ENCODE data around the gene PDZD8. TPM values are rescaled to one million over a fixed set of nuclear protein-coding genes. Genes with fewer than 3 reads are reported as not detected.

The PDZD8 gene, protein sequence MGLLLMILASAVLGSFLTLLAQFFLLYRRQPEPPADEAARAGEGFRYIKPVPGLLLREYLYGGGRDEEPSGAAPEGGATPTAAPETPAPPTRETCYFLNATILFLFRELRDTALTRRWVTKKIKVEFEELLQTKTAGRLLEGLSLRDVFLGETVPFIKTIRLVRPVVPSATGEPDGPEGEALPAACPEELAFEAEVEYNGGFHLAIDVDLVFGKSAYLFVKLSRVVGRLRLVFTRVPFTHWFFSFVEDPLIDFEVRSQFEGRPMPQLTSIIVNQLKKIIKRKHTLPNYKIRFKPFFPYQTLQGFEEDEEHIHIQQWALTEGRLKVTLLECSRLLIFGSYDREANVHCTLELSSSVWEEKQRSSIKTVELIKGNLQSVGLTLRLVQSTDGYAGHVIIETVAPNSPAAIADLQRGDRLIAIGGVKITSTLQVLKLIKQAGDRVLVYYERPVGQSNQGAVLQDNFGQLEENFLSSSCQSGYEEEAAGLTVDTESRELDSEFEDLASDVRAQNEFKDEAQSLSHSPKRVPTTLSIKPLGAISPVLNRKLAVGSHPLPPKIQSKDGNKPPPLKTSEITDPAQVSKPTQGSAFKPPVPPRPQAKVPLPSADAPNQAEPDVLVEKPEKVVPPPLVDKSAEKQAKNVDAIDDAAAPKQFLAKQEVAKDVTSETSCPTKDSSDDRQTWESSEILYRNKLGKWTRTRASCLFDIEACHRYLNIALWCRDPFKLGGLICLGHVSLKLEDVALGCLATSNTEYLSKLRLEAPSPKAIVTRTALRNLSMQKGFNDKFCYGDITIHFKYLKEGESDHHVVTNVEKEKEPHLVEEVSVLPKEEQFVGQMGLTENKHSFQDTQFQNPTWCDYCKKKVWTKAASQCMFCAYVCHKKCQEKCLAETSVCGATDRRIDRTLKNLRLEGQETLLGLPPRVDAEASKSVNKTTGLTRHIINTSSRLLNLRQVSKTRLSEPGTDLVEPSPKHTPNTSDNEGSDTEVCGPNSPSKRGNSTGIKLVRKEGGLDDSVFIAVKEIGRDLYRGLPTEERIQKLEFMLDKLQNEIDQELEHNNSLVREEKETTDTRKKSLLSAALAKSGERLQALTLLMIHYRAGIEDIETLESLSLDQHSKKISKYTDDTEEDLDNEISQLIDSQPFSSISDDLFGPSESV
- 10 to 100 TPM; 32.1 to 43.7 (median 38.0) TPM for total RNA-seq

DNA sequence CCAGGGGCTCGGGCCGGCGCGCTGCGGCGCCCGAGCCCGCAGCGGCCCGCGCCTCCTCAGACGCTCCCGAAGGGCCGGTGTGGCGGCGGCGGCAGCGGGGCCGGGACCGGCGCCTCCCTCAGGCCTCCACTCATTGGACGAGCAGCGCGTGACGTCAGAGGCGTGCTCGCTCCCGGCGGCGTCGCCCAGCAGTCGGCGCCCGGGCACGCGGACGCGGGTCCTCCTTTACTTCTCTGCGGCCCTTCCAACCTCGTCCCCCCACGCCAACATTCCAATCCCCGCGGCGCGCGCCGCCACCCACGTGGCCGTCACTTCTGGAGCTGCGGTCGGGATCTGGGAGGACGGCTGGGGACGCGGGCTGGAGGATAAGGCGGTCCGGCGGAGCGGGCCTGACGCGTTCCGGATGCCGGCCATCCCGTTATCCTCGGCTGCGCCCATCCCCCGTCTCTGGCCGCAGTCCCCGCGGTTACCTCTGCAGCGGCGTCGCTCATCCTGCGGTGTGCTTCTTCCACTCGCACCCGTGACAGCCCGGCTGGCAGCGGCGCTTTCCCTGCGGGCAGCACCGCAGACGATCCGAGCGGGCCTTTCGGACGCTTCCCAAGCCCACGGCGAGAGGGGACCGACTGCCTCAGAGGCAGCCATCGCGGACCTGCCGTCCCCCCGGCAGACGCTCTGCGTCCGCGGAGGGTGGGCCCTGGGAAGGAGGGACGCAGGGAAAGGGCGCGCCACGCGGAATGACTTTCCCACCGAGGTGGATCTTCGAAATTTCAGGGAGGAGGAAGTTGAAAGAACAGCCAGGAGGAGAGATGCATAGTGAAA, at the start of gene PDZD8:
TSS of gene PDZD8 (minus strand) at position 81 of the 819 bp plus-strand sequence. CDS start 213 bp downstream, outside the sequence.
- H3K4me3 ChIP-seq, result peak within 1 kb of the TSS; percentile 75 to 95 (median 92)
- H3K36me3 ChIP-seq, result no peaks in the 10 kb centered on the region
- peaks cover 0 to 16% (median 0%) of the 10 kb centered on the region in 4 donors for H3K27me3 ChIP-seq
- intact Hi-C loops (cut with DNase I), result loop anchor here (10.0 kb wide), 1 partner anchor 1369 kb away; no protein-coding TSS in a partner anchor
- DNase-seq (ENCODE audit: extremely low spot score), result peak; percentile 99
- H3K27ac ChIP-seq (replicated peaks in 1 of 4), result peak within 1 kb of the TSS; percentile 97 to 99 (median 98)
- WGBS, result 0% methylated on average over 27 of the region's 103 CpGs
- TF ChIP-seq POLR2A (IDR thresholded peaks at IDR 0.05; ENCODE audit: low read depth) (peak; percentile 51), POLR2AphosphoS5 (IDR thresholded peaks at IDR 0.05) (peak; percentile 81 to 95), EP300 (IDR thresholded peaks at IDR 0.05) (no peak)
- TF ChIP-seq, protein P1, sequence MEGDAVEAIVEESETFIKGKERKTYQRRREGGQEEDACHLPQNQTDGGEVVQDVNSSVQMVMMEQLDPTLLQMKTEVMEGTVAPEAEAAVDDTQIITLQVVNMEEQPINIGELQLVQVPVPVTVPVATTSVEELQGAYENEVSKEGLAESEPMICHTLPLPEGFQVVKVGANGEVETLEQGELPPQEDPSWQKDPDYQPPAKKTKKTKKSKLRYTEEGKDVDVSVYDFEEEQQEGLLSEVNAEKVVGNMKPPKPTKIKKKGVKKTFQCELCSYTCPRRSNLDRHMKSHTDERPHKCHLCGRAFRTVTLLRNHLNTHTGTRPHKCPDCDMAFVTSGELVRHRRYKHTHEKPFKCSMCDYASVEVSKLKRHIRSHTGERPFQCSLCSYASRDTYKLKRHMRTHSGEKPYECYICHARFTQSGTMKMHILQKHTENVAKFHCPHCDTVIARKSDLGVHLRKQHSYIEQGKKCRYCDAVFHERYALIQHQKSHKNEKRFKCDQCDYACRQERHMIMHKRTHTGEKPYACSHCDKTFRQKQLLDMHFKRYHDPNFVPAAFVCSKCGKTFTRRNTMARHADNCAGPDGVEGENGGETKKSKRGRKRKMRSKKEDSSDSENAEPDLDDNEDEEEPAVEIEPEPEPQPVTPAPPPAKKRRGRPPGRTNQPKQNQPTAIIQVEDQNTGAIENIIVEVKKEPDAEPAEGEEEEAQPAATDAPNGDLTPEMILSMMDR (IDR thresholded peaks at IDR 0.05), result peak in 1 of 3 experiments; percentile 10
- H3K9me3 ChIP-seq, result no peaks in the 10 kb centered on the region
- peaks cover 36 to 44% (median 39%) of the 10 kb centered on the region in 4 donors for H3K4me1 ChIP-seq

DNA sequence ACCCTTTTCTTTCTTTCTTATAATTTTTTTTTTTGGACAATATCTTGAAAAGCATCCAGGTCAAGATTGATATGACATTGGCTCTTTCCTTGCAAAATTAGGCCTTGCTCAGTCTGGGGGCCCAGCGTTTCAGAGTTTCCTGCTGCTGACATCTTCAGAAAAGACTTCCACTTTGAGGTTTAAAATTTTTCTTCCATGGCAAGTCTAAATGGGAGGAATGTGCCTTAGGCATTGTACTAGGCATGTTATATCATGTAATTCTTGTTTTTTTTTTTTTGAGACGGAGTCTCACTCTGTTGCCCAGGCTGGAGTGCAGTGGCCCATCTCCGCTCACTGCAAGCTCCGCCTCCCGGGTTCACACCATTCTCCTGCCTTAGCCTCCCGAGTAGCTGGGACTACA, 48.9 kb upstream of the PDZD8 start:
- intact Hi-C loops (cut with DNase I), result no loop called here
- no peaks in the 10 kb centered on the region for H3K4me1 ChIP-seq
- H3K36me3 ChIP-seq, result no peaks in the 10 kb centered on the region
- H3K9me3 ChIP-seq, result peaks cover 0 to 8% (median 7%) of the 10 kb centered on the region in 4 donors
- TF ChIP-seq POLR2AphosphoS5 (IDR thresholded peaks at IDR 0.05) (no peak), EP300 (IDR thresholded peaks at IDR 0.05) (no peak), POLR2A (IDR thresholded peaks at IDR 0.05; ENCODE audit: low read depth) (no peak)
- TF ChIP-seq, protein P1 (IDR thresholded peaks at IDR 0.05), result no peak
- H3K27me3 ChIP-seq, result peaks cover 0 to 15% (median 0%) of the 10 kb centered on the region in 4 donors
- DNase-seq (ENCODE audit: extremely low spot score), result no peak
- no peak overlapping the region for H3K4me3 ChIP-seq
- WGBS, result 92% methylated on average over 6 of the region's 6 CpGs
- no peak overlapping the region for H3K27ac ChIP-seq (replicated peaks in 1 of 4)

DNA sequence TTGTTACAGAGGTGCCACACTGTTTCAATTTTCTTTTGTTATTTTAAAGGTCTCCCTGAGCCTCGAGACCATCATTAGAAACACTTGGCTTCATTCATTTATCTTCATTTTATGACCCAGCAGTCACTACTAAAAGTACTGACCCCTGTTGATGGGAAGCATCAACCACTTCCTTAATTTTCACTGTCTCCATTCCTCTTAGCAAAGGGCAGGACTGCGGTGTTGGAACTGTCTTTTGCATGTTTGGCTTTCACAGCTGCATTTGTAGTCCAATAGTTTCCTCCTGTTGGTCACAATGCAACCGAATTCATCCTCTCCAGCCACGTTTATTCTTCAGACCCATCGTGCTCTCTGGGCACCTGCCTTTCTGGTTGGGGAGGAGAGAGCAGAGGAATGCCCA, 46.7 kb upstream of the PDZD8 start:
- peaks cover 0 to 8% (median 7%) of the 10 kb centered on the region in 4 donors for H3K9me3 ChIP-seq
- H3K36me3 ChIP-seq, result no peaks in the 10 kb centered on the region
- H3K4me3 ChIP-seq, result no peak overlapping the region
- TF ChIP-seq EP300 (IDR thresholded peaks at IDR 0.05) (no peak), POLR2A (IDR thresholded peaks at IDR 0.05; ENCODE audit: low read depth) (no peak)
- TF ChIP-seq, protein P1 (IDR thresholded peaks at IDR 0.05), result no peak
- DNase-seq (ENCODE audit: extremely low spot score), result no peak
- 64% methylated on average over 5 of the region's 5 CpGs for WGBS
- intact Hi-C loops (cut with DNase I), result no loop called here
- H3K4me1 ChIP-seq, result no peaks in the 10 kb centered on the region
- H3K27ac ChIP-seq (replicated peaks in 1 of 4), result no peak overlapping the region
- peaks cover 0 to 5% (median 0%) of the 10 kb centered on the region in 4 donors for H3K27me3 ChIP-seq

DNA sequence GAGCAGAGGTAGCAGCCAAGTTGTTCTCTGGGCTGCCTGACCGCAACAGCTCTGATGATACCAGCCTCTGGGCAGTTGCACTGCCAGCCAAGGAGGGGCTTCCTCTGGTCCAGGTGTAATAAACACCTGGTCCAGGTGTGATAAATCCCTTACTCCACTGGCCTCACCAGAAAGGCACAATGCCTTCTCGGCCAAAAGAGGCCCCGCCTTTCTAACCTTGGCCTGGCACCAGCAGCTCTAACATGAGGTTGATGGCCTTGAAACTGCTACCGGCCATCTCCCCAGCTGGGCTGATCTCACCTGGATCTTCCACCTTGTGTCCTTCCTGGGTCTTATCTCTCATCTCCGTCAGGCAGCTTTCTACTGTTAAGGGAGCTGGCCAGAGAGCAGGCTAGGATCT, 45.5 kb upstream of the PDZD8 start:
- peaks cover 0 to 8% (median 7%) of the 10 kb centered on the region in 4 donors for H3K9me3 ChIP-seq
- no peak overlapping the region for H3K4me3 ChIP-seq
- no peak for DNase-seq (ENCODE audit: extremely low spot score)
- peaks cover 0 to 5% (median 0%) of the 10 kb centered on the region in 4 donors for H3K27me3 ChIP-seq
- intact Hi-C loops (cut with DNase I), result no loop called here
- 80% methylated on average over 1 of the region's 5 CpGs for WGBS
- no peaks in the 10 kb centered on the region for H3K36me3 ChIP-seq
- TF ChIP-seq EP300 (IDR thresholded peaks at IDR 0.05) (no peak), POLR2A (IDR thresholded peaks at IDR 0.05; ENCODE audit: low read depth) (no peak), POLR2AphosphoS5 (IDR thresholded peaks at IDR 0.05) (no peak)
- TF ChIP-seq, protein P1 (IDR thresholded peaks at IDR 0.05), result no peak
- no peak overlapping the region for H3K27ac ChIP-seq (replicated peaks in 1 of 4)
- H3K4me1 ChIP-seq, result no peaks in the 10 kb centered on the region
